B cell (primary cell): ENCODE measurements around the gene TBCD. TPM values are rescaled to one million over a fixed set of nuclear protein-coding genes. Genes with fewer than 3 reads are reported as not detected.

Source experiments
- ATAC-seq: fragments of 200-7000 bp; cut with Tn5 transposase; one replicate; pipeline ENCODE4 v1.10.0; 2021; ENCODE audit warnings: low read depth, mild to moderate bottlenecking, moderate number of reproducible peaks, moderate library complexity
- CTCF ChIA-PET: fragments of 350-600 bp; sonication (Branson Sonifier 250); formaldehyde crosslinking; loops from one replicate; lab custom pipeline; 2021; ENCODE audit warnings: antibody characterized with exemption, inconsistent platforms; lab: Charles Lee
- POLR2A ChIA-PET: fragments of 350-600 bp; sonication (Branson Sonifier 250); formaldehyde crosslinking; loops from one replicate; lab custom pipeline; 2021; ENCODE audit warnings: antibody characterized with exemption; lab: Charles Lee
- DNase-seq: peaks from one replicate; pipeline ENCODE4 v3.0.0; 2013
- H2AFZ ChIP-seq: 2 replicates; pipeline ENCODE4 v1.6.1; 2012; ENCODE audit warnings: mild to moderate bottlenecking, low read depth, low read length; ENCODE audit not compliant: insufficient read depth, poor library complexity, severe bottlenecking
- H3K27ac ChIP-seq, 2 donors: 1 replicate in 1 of 2; 2 replicates in 1 of 2; pipeline ENCODE4 v1.5.1; 2012 to 2013; ENCODE audit warnings: low read length in 2 of 2, mild to moderate bottlenecking in 2 of 2, moderate library complexity in 1 of 2
- H3K27me3 ChIP-seq, 4 experiments: fragments of 200-600 bp in 1 of 4; sonication (generic) in 1 of 4; replicated peaks in 1 of 4; 1 replicate in 2 of 4; 2 replicates in 2 of 4; pipeline versions ENCODE4 v1.6.1 to v1.7.0; 2013 to 2016; ENCODE audit warnings: low read length in 3 of 4, mild to moderate bottlenecking in 2 of 4, mixed read lengths in 1 of 4, moderate library complexity in 1 of 4; ENCODE audit not compliant: insufficient read depth in 4 of 4, control insufficient read depth in 3 of 4; ENCODE audit errors: control extremely low read depth in 1 of 4
- H3K36me3 ChIP-seq, 2 experiments: replicated peaks in 1 of 2; 1 replicate in 1 of 2; 2 replicates in 1 of 2; pipeline versions ENCODE4 v1.6.1 to v1.7.1; 2013; ENCODE audit warnings: low read length in 1 of 2; ENCODE audit not compliant: insufficient read depth in 2 of 2, control insufficient read depth in 1 of 2; ENCODE audit errors: control extremely low read depth in 1 of 2, extremely low read depth in 1 of 2
- H3K4me1 ChIP-seq, 2 donors: fragments of 200-600 bp in 1 of 2; sonication (generic) in 1 of 2; 1 replicate in 1 of 2; 2 replicates in 1 of 2; pipeline versions ENCODE4 v1.5.1 to v1.6.1; 2013 to 2017; ENCODE audit warnings: low read length in 2 of 2; ENCODE audit not compliant: control insufficient read depth in 2 of 2, insufficient read depth in 2 of 2
- H3K4me2 ChIP-seq: replicated peaks from 2 replicates; pipeline ENCODE3; 2012; ENCODE audit warnings: mild to moderate bottlenecking, low read depth, low read length; ENCODE audit not compliant: poor library complexity, severe bottlenecking
- H3K4me3 ChIP-seq, 5 experiments: fragments of 200-600 bp in 1 of 5; sonication (generic) in 1 of 5; 1 replicate in 3 of 5; 2 replicates in 2 of 5; pipeline versions ENCODE4 v1.5.1 to v1.7.0; 2011 to 2016; ENCODE audit warnings: low read length in 4 of 5, mild to moderate bottlenecking in 4 of 5, low read depth in 2 of 5, control low read depth in 1 of 5, moderate library complexity in 1 of 5; ENCODE audit not compliant: insufficient read depth in 1 of 5; ENCODE audit errors: control extremely low read depth in 1 of 5, extremely low read depth in 1 of 5
- H3K79me2 ChIP-seq: fragments of 200-600 bp; sonication (generic); one replicate; pipeline ENCODE4 v1.6.0; 2016; ENCODE audit warnings: low read length; ENCODE audit not compliant: control insufficient read depth, insufficient read depth
- H3K9ac ChIP-seq: fragments of 200-600 bp; sonication (generic); 2 replicates; pipeline ENCODE4 v1.6.1; 2017; ENCODE audit warnings: mild to moderate bottlenecking, low read length, moderate library complexity
- H3K9me3 ChIP-seq, 3 donors: one replicate each; pipeline versions ENCODE4 v1.6.1 to v1.7.1; 2013; ENCODE audit warnings: low read length in 2 of 3; ENCODE audit not compliant: control insufficient read depth in 2 of 3, insufficient read depth in 1 of 3; ENCODE audit errors: control extremely low read depth in 1 of 3
- H4K20me1 ChIP-seq: 2 replicates; pipeline ENCODE4 v1.6.0; 2012; ENCODE audit warnings: mild to moderate bottlenecking, low read length; ENCODE audit not compliant: insufficient read depth, control insufficient read depth, poor library complexity, severe bottlenecking
- H3K27ac Mint-ChIP-seq: one replicate; pipeline ENCODE4 v1.8.0; 2021; ENCODE audit warnings: mixed read lengths
- H3K27me3 Mint-ChIP-seq: one replicate; pipeline ENCODE4 v1.8.0; 2021; ENCODE audit warnings: mixed read lengths
- H3K4me1 Mint-ChIP-seq: one replicate; pipeline ENCODE4 v1.8.0; 2021; ENCODE audit warnings: mixed read lengths
- H3K4me3 Mint-ChIP-seq: one replicate; pipeline ENCODE4 v1.8.0; 2021; ENCODE audit warnings: mixed read lengths
- H3K9me3 Mint-ChIP-seq: one replicate; pipeline ENCODE4 v1.8.0; 2022; ENCODE audit warnings: mixed read lengths; ENCODE audit not compliant: insufficient read depth
- EZH2 ChIP-seq: IDR thresholded peaks from 2 replicates; pipeline ENCODE4 v1.6.1; 2012; ENCODE audit warnings: borderline replicate concordance, low read depth, mild to moderate bottlenecking, moderate library complexity, low read length; ENCODE audit not compliant: insufficient read depth, poor library complexity, severe bottlenecking
- WGBS: methylation state at CpG from one replicate; pipeline ENCODE4 v1.1.5; 2013; ENCODE audit warnings: missing lambda C conversion rate; ENCODE audit not compliant: insufficient coverage; 5-methylcytosine and 5-hydroxymethylcytosine counted together
- intact Hi-C: fragments of 100-400 bp; cut with micrococcal nuclease; formaldehyde crosslinking; loops from one replicate; pipeline ENCODE4 v1.10.0; 2022
- polyA plus RNA-seq: library from polyadenylated mRNA; depleted of rRNA; stranded (reverse); fragments of >200 nt; gene quantifications from 2 replicates; pipeline ENCODE4 v1.2.3, GENCODE V29; 2012
- total RNA-seq, 2 donors: library from RNA; stranded (reverse); fragments of 120-200 nt in 1 of 2; gene quantifications; 1 replicate in 1 of 2; 2 replicates in 1 of 2; pipeline versions ENCODE4 v1.2.3 to v1.2.4, GENCODE V29; 2013 to 2022
- TF ChIP-seq, protein P1 (sequence below): fragments of 200-600 bp; IDR thresholded peaks from one replicate; pipeline ENCODE4 v1.8.0; 2022; ENCODE audit warnings: antibody characterized with exemption, mild to moderate bottlenecking

TBCD gene
- total and polyA plus RNA-seq, 2 donors (not counting 1 experiment from before 2014, with no cell fraction given), result 60.8 to 101 TPM

DNA sequence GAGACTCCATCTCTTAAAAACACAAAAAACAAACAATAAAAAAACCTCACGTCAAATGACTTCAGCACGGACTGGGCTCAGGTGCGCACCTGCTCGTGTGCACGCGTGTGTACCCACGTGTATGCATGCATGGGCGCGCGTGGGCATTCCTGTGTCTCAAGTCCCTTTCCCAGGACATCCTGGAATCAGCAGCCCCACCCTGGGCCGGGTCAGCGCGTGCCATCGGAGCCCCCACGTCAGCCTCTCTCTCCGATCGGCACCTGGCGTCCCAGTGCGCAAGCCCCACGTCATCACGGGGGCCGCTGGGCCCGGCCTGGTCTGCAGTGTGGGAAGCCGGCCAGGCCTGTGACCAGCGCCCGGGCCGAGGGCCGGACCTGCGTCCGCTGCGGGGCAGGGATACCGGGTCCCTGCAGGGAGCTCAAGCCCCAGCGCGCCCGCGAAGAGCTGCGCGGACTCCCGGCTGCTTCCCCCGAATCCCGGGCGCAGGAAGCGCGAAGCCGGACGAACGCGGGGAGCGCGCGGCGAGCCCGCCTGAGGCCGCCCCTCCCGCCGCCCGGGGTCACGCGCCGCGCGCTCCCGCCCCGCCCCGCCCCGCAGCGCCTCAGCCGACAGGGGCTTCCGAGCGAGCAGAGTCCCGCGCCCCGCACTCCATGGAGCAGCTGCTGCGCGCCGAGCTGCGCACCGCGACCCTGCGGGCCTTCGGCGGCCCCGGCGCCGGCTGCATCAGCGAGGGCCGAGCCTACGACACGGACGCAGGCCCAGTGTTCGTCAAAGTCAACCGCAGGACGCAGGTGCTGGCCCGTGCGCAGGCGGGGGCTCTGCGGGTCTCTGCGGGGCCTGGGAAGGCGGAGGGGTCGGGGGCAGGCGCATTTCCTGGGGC, 16.6 kb upstream of the TBCD start, which contains the start of gene FN3K:
FN3K (plus strand) TSS at position 629 of the 880 bp plus-strand sequence; CDS start at position 651, 22 bp downstream.
- Mint-ChIP-seq H3K4me3 (peak within 1 kb of the TSS; percentile 53), H3K9me3 (peaks cover 3% of the 10 kb centered on the region), H3K27ac (no peak within 1 kb of the TSS), H3K4me1 (peaks cover 4% of the 10 kb centered on the region), H3K27me3 (no peaks in the 10 kb centered on the region)
- peaks cover 1 to 33% (median 12%) of the 10 kb centered on the region in 3 donors for H3K9me3 ChIP-seq
- peak within 1 kb of the TSS in 3 of 5 experiments; percentile 18 to 55 (median 45) for H3K4me3 ChIP-seq
- peak within 1 kb of the TSS; percentile 26 for H3K9ac ChIP-seq
- H3K27ac ChIP-seq, result no peak within 1 kb of the TSS
- ChIA-PET POLR2A (no interaction called here), CTCF (no interaction called here)
- H2AFZ ChIP-seq, result peak within 1 kb of the TSS; percentile 56
- intact Hi-C loops, result no loop called here
- ATAC-seq, result no peak
- H3K36me3 ChIP-seq, result peaks cover 4 to 8% of the 10 kb centered on the region in 2 experiments
- no peaks in the 10 kb centered on the region for H3K79me2 ChIP-seq
- peaks cover 0 to 8% (median 3%) of the 10 kb centered on the region in 4 experiments for H3K27me3 ChIP-seq
- no peaks in the 10 kb centered on the region for H4K20me1 ChIP-seq
- H3K4me1 ChIP-seq, result peaks cover 6 to 7% of the 10 kb centered on the region in 2 donors
- DNase-seq, result no peak
- TF ChIP-seq EZH2, result no peak
- TF ChIP-seq, protein P1, sequence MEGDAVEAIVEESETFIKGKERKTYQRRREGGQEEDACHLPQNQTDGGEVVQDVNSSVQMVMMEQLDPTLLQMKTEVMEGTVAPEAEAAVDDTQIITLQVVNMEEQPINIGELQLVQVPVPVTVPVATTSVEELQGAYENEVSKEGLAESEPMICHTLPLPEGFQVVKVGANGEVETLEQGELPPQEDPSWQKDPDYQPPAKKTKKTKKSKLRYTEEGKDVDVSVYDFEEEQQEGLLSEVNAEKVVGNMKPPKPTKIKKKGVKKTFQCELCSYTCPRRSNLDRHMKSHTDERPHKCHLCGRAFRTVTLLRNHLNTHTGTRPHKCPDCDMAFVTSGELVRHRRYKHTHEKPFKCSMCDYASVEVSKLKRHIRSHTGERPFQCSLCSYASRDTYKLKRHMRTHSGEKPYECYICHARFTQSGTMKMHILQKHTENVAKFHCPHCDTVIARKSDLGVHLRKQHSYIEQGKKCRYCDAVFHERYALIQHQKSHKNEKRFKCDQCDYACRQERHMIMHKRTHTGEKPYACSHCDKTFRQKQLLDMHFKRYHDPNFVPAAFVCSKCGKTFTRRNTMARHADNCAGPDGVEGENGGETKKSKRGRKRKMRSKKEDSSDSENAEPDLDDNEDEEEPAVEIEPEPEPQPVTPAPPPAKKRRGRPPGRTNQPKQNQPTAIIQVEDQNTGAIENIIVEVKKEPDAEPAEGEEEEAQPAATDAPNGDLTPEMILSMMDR, result no peak
- peak within 1 kb of the TSS; percentile 70 for H3K4me2 ChIP-seq
- 12% methylated on average over 101 of the region's 101 CpGs for WGBS
